ENCODE results near the gene SLC6A9. TPM values are rescaled to one million over a fixed set of nuclear protein-coding genes. Genes with fewer than 3 reads are reported as not detected.

SLC6A9 gene
- total and polyA plus RNA-seq, 2 experiments from 2014 or later = 4.9 to 13.2 TPM

GRCh38 chr1:44059212-44059611 is 27.9 kb upstream of the SLC6A9 start:
- Histone ChIP-seq H3K36me3 (no peaks in the 10 kb centered on the region), H3K27me3 (no peaks in the 10 kb centered on the region)

GRCh38 chr1:44057293-44057692 is 26.0 kb upstream of the SLC6A9 start:
- no peak for TF ChIP-seq CTCF (IDR thresholded peaks at IDR 0.05; ENCODE audit: low read depth, low read length)
- Histone ChIP-seq H3K27ac (no peak overlapping the region), H3K9me3 (ENCODE audit: low read depth) (no peaks in the 10 kb centered on the region), H3K36me3 (no peaks in the 10 kb centered on the region), H3K27me3 (no peaks in the 10 kb centered on the region), H3K4me3 (no peak overlapping the region), H3K4me1 (ENCODE audit: low read depth) (peaks cover 22% of the 10 kb centered on the region)
- no peak for DNase-seq (ENCODE audit: low read depth in 1 of 2, low spot score in 1 of 2)

More at GRCh38 chr1:44059212-44059611, 27.9 kb upstream of the SLC6A9 start:
- Histone ChIP-seq H3K27ac (no peak overlapping the region), H3K9me3 (ENCODE audit: low read depth) (no peaks in the 10 kb centered on the region), H3K4me1 (ENCODE audit: low read depth) (peaks cover 20% of the 10 kb centered on the region), H3K4me3 (no peak overlapping the region)
- DNase-seq (ENCODE audit: low read depth in 1 of 2, low spot score in 1 of 2) = no peak
- TF ChIP-seq CTCF (IDR thresholded peaks at IDR 0.05; ENCODE audit: low read depth, low read length) = no peak

- TF ChIP-seq CTCF (IDR thresholded peaks at IDR 0.05; ENCODE audit: low read depth, low read length) = no peak
These were observed 22.1 kb upstream of the SLC6A9 start for GRCh38 chr1:44053394-44053793.

GRCh38 chr1:44050261-44050660 is 19.0 kb upstream of the SLC6A9 start:
- Histone ChIP-seq H3K9me3 (ENCODE audit: low read depth) (no peaks in the 10 kb centered on the region), H3K36me3 (no peaks in the 10 kb centered on the region), H3K27ac (no peak overlapping the region), H3K27me3 (no peaks in the 10 kb centered on the region), H3K4me1 (ENCODE audit: low read depth) (peaks cover 14% of the 10 kb centered on the region), H3K4me3 (no peak overlapping the region)
- TF ChIP-seq CTCF (IDR thresholded peaks at IDR 0.05; ENCODE audit: low read depth, low read length) = no peak
- peak in 1 of 2 donors; percentile 76 for DNase-seq (ENCODE audit: low read depth in 1 of 2, low spot score in 1 of 2)

More at GRCh38 chr1:44053394-44053793, 22.1 kb upstream of the SLC6A9 start:
- Histone ChIP-seq H3K27ac (no peak overlapping the region), H3K4me3 (no peak overlapping the region), H3K27me3 (no peaks in the 10 kb centered on the region), H3K36me3 (no peaks in the 10 kb centered on the region), H3K4me1 (ENCODE audit: low read depth) (peaks cover 14% of the 10 kb centered on the region), H3K9me3 (ENCODE audit: low read depth) (no peaks in the 10 kb centered on the region)
- DNase-seq (ENCODE audit: low read depth in 1 of 2, low spot score in 1 of 2) = no peak

- Histone ChIP-seq H3K27me3 (no peaks in the 10 kb centered on the region), H3K4me1 (ENCODE audit: low read depth) (peaks cover 10% of the 10 kb centered on the region), H3K4me3 (no peak overlapping the region), H3K36me3 (no peaks in the 10 kb centered on the region), H3K9me3 (ENCODE audit: low read depth) (no peaks in the 10 kb centered on the region), H3K27ac (no peak overlapping the region)
- DNase-seq (ENCODE audit: low read depth in 1 of 2, low spot score in 1 of 2) = peak in 1 of 2 donors; percentile 87
- TF ChIP-seq CTCF (IDR thresholded peaks at IDR 0.05; ENCODE audit: low read depth, low read length) = no peak
These were observed 18.6 kb upstream of the SLC6A9 start for GRCh38 chr1:44049839-44050238.

All from cardiac muscle cell (in vitro differentiated cells and primary cell).